ENCODE results near the gene ANKFY1.

ANKFY1 gene

DNA sequence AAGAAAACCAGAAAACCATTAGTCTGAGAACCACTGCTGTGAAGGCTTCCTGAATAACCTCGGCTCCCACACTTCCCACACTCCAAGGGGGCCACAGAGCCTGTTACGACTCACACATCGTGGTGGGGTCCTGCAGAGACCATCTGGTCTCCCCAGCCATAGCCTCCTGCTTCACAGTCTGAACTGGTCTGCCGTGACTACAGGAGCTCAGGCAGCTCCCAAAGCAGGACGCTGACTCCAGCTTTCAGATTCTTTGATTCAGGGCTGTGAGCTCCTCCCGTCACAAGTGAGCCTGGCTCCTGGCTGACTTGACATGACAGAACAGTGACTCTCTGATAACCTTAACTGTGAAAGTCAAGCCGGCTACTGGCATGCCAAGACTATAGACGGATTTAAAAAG lies 83.0 kb downstream of the ANKFY1 start:
- Histone ChIP-seq H2BK120ac (ENCODE audit: low read depth, low read length) (no peak overlapping the region), H3K27ac (ENCODE audit: low read depth, low read length) (no peak overlapping the region)
- WGBS (ENCODE audit: extremely low coverage, insufficient coverage, low lambda C conversion rate): no CpG with 5 or more reads among the region's 8 CpGs

DNA sequence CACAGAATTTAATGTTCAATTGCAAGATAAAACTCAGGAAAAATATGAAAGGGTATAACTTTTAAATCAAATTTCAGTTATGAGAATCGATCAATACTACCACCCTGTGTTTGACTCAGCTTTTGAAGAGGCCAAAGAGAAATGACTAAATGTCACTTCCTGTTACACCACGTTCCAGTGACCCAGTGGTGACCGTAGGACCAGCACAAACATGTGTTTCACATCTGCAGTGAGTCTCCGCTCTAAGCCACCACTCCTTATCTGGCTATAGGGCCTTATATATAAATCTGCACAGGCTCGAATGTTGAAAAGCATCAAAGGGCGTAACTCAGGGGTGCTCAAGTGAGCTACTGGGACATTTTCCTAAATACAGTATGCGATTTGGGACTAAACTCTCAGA lies 84.7 kb downstream of the ANKFY1 start:
- H3K4ac ChIP-seq (ENCODE audit: low read depth, low read length): no peak overlapping the region
- H4K8ac ChIP-seq (ENCODE audit: low read depth, low read length): no peak overlapping the region
- H3K9ac ChIP-seq (ENCODE audit: low read length): no peak overlapping the region
- no peak overlapping the region for H4K5ac ChIP-seq (ENCODE audit: low read length)
- no peak for DNase-seq
- H2BK120ac ChIP-seq (ENCODE audit: low read depth, low read length): no peak overlapping the region
- H3K4me1 ChIP-seq (ENCODE audit: control insufficient read depth, low read depth, low read length): no peaks in the 10 kb centered on the region
- no peak overlapping the region for H3K27ac ChIP-seq (ENCODE audit: low read depth, low read length)
- H3K23ac ChIP-seq (ENCODE audit: low read length): no peak overlapping the region
- no peak overlapping the region for H3K4me3 ChIP-seq (ENCODE audit: low read length)
- no peaks in the 10 kb centered on the region for H3K79me2 ChIP-seq (ENCODE audit: control insufficient read depth, insufficient read depth, low read length)
- peaks cover 26% of the 10 kb centered on the region for H3K36me3 ChIP-seq (ENCODE audit: control insufficient read depth, insufficient read depth, low read length)
- H2BK5ac ChIP-seq (ENCODE audit: low read length): no peak overlapping the region
- no peaks in the 10 kb centered on the region for H3K27me3 ChIP-seq (ENCODE audit: insufficient read depth, low read length, poor library complexity)
- no peak overlapping the region for H3K4me2 ChIP-seq (ENCODE audit: low read length)
- no CpG with 5 or more reads among the region's 7 CpGs for WGBS (ENCODE audit: extremely low coverage, insufficient coverage, low lambda C conversion rate)
- peaks cover 2% of the 10 kb centered on the region for H3K79me1 ChIP-seq (ENCODE audit: low read length)
- H2BK15ac ChIP-seq (replicated peaks; ENCODE audit: low read depth): no peak overlapping the region
- H2AK5ac ChIP-seq (ENCODE audit: low read length): no peak overlapping the region
- H3K18ac ChIP-seq (ENCODE audit: low read length): no peak overlapping the region
- H3K56ac ChIP-seq (ENCODE audit: low read length): no peak overlapping the region

More for the DNA sequence above, 83.0 kb downstream of the ANKFY1 start:
- Histone ChIP-seq H4K8ac (ENCODE audit: low read depth, low read length) (no peak overlapping the region), H3K23ac (ENCODE audit: low read length) (no peak overlapping the region), H3K79me2 (ENCODE audit: control insufficient read depth, insufficient read depth, low read length) (no peaks in the 10 kb centered on the region), H3K4me2 (ENCODE audit: low read length) (no peak overlapping the region), H3K4me1 (ENCODE audit: control insufficient read depth, low read depth, low read length) (no peaks in the 10 kb centered on the region), H3K36me3 (ENCODE audit: control insufficient read depth, insufficient read depth, low read length) (peaks cover 22% of the 10 kb centered on the region), H3K18ac (ENCODE audit: low read length) (no peak overlapping the region), H3K27me3 (ENCODE audit: insufficient read depth, low read length, poor library complexity) (no peaks in the 10 kb centered on the region), H2BK5ac (ENCODE audit: low read length) (no peak overlapping the region), H3K4ac (ENCODE audit: low read depth, low read length) (no peak overlapping the region), H2BK15ac (replicated peaks; ENCODE audit: low read depth) (no peak overlapping the region), H2AK5ac (ENCODE audit: low read length) (no peak overlapping the region), H4K5ac (ENCODE audit: low read length) (no peak overlapping the region), H3K9ac (ENCODE audit: low read length) (no peak overlapping the region), H3K56ac (ENCODE audit: low read length) (no peak overlapping the region), H3K79me1 (ENCODE audit: low read length) (peaks cover 2% of the 10 kb centered on the region), H3K4me3 (ENCODE audit: low read length) (no peak overlapping the region)
- peak; percentile 65 for DNase-seq

DNA sequence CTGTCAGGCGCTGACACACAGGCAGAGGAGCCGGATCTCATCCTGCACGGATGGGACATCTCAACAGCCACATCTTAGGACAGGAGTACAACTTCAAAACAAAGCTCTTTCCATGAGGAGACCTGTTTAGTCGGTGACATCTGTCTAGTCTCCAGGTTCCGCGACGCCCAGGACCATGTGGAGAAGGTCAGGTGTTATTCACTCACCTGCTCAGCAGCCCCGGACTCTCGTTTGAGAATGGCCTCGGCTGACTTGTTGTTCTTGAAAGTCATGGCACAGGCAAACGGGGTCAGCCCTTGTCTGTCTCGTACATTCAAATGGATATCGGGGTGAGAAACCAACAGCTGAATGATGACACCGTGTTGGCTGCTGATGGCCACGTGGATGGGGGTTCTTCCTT lies 85.1 kb downstream of the ANKFY1 start:
- Histone ChIP-seq H3K56ac (ENCODE audit: low read length) (no peak overlapping the region), H3K4me2 (ENCODE audit: low read length) (no peak overlapping the region), H3K9ac (ENCODE audit: low read length) (no peak overlapping the region), H4K5ac (ENCODE audit: low read length) (no peak overlapping the region), H2AK5ac (ENCODE audit: low read length) (no peak overlapping the region), H3K27me3 (ENCODE audit: insufficient read depth, low read length, poor library complexity) (no peaks in the 10 kb centered on the region), H3K36me3 (ENCODE audit: control insufficient read depth, insufficient read depth, low read length) (peaks cover 26% of the 10 kb centered on the region), H3K27ac (ENCODE audit: low read depth, low read length) (no peak overlapping the region), H3K79me1 (ENCODE audit: low read length) (peaks cover 2% of the 10 kb centered on the region), H3K4me3 (ENCODE audit: low read length) (no peak overlapping the region), H3K4ac (ENCODE audit: low read depth, low read length) (no peak overlapping the region), H3K79me2 (ENCODE audit: control insufficient read depth, insufficient read depth, low read length) (no peaks in the 10 kb centered on the region), H2BK5ac (ENCODE audit: low read length) (no peak overlapping the region), H3K4me1 (ENCODE audit: control insufficient read depth, low read depth, low read length) (no peaks in the 10 kb centered on the region), H4K8ac (ENCODE audit: low read depth, low read length) (no peak overlapping the region), H2BK15ac (replicated peaks; ENCODE audit: low read depth) (no peak overlapping the region), H2BK120ac (ENCODE audit: low read depth, low read length) (no peak overlapping the region), H3K23ac (ENCODE audit: low read length) (no peak overlapping the region), H3K18ac (ENCODE audit: low read length) (no peak overlapping the region)
- no peak for DNase-seq
- no CpG with 5 or more reads among the region's 15 CpGs for WGBS (ENCODE audit: extremely low coverage, insufficient coverage, low lambda C conversion rate)

DNA sequence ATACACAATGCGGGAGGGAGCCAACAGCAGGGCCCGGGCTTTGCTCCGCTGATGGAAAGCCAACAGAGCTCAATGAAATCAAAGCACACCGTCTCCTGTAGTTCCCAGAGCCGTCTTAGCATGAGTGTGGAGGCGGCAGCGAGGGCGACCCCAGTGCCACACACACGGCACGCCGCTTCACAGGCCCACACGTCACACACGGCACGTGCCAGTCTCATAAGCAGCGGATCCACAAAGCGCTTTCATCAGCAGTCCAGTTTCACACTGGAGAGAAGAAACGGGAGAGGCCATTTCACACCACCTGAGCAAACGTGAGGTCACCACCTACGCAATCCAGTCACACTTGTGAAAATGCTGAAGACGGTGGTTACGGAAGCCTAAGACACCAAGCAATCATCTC lies 86.0 kb downstream of the ANKFY1 start:
- Histone ChIP-seq H2BK120ac (ENCODE audit: low read depth, low read length) (no peak overlapping the region), H3K18ac (ENCODE audit: low read length) (no peak overlapping the region), H3K56ac (ENCODE audit: low read length) (no peak overlapping the region), H3K23ac (ENCODE audit: low read length) (no peak overlapping the region), H4K8ac (ENCODE audit: low read depth, low read length) (no peak overlapping the region), H3K4me3 (ENCODE audit: low read length) (no peak overlapping the region), H2AK5ac (ENCODE audit: low read length) (no peak overlapping the region), H3K27me3 (ENCODE audit: insufficient read depth, low read length, poor library complexity) (no peaks in the 10 kb centered on the region), H3K4me2 (ENCODE audit: low read length) (no peak overlapping the region), H2BK15ac (replicated peaks; ENCODE audit: low read depth) (no peak overlapping the region), H3K4ac (ENCODE audit: low read depth, low read length) (no peak overlapping the region), H3K79me1 (ENCODE audit: low read length) (peaks cover 2% of the 10 kb centered on the region), H3K27ac (ENCODE audit: low read depth, low read length) (no peak overlapping the region), H3K9ac (ENCODE audit: low read length) (no peak overlapping the region), H3K4me1 (ENCODE audit: control insufficient read depth, low read depth, low read length) (no peaks in the 10 kb centered on the region), H4K5ac (ENCODE audit: low read length) (no peak overlapping the region), H2BK5ac (ENCODE audit: low read length) (no peak overlapping the region), H3K36me3 (ENCODE audit: control insufficient read depth, insufficient read depth, low read length) (peaks cover 26% of the 10 kb centered on the region), H3K79me2 (ENCODE audit: control insufficient read depth, insufficient read depth, low read length) (no peaks in the 10 kb centered on the region)
- WGBS (ENCODE audit: extremely low coverage, insufficient coverage, low lambda C conversion rate): no CpG with 5 or more reads among the region's 21 CpGs
- no peak for DNase-seq

DNA sequence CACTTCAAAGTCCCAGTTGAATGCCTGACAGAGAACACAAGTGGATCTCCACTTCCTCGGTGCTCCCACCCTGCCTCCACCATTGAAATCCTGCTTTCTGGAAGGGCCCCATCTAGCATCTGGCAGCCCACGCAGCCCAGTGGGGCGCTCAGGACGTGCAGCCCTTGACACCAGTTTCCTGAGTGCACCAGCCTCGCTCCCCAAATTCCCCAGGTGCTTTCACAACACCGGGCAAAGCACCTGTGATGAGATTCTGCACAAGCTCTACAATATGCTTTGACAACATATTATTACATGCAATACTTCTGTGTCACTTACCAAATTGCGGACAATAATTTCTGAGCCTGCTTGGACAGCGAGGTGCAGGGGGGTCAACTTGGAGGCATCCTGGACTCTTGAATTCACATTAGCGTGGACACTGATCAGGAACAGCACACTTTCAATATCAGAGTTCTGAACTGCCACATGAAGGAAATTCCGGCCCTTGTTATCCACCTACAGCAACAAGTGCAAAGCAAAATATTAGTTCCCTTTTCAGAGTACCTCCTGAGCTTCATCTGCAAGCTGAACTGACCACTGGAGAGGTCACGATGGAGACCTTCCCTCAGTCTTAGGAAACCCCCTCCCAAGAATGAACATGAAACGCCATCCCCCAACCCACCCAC lies 86.8 kb downstream of the ANKFY1 start:
- no peak overlapping the region for H3K4me3 ChIP-seq (ENCODE audit: low read length)
- no peak overlapping the region for H3K4me2 ChIP-seq (ENCODE audit: low read length)
- H4K8ac ChIP-seq (ENCODE audit: low read depth, low read length): no peak overlapping the region
- no peak overlapping the region for H3K56ac ChIP-seq (ENCODE audit: low read length)
- no peak overlapping the region for H2BK120ac ChIP-seq (ENCODE audit: low read depth, low read length)
- H2BK15ac ChIP-seq (replicated peaks; ENCODE audit: low read depth): no peak overlapping the region
- no peak overlapping the region for H4K5ac ChIP-seq (ENCODE audit: low read length)
- H3K4ac ChIP-seq (ENCODE audit: low read depth, low read length): no peak overlapping the region
- H3K27me3 ChIP-seq (ENCODE audit: insufficient read depth, low read length, poor library complexity): no peaks in the 10 kb centered on the region
- no CpG with 5 or more reads among the region's 12 CpGs for WGBS (ENCODE audit: extremely low coverage, insufficient coverage, low lambda C conversion rate)
- no peaks in the 10 kb centered on the region for H3K4me1 ChIP-seq (ENCODE audit: control insufficient read depth, low read depth, low read length)
- H2AK5ac ChIP-seq (ENCODE audit: low read length): no peak overlapping the region
- no peaks in the 10 kb centered on the region for H3K79me2 ChIP-seq (ENCODE audit: control insufficient read depth, insufficient read depth, low read length)
- no peak overlapping the region for H3K9ac ChIP-seq (ENCODE audit: low read length)
- peaks cover 2% of the 10 kb centered on the region for H3K79me1 ChIP-seq (ENCODE audit: low read length)
- H3K18ac ChIP-seq (ENCODE audit: low read length): no peak overlapping the region
- no peak overlapping the region for H2BK5ac ChIP-seq (ENCODE audit: low read length)
- H3K36me3 ChIP-seq (ENCODE audit: control insufficient read depth, insufficient read depth, low read length): peaks cover 31% of the 10 kb centered on the region
- no peak overlapping the region for H3K27ac ChIP-seq (ENCODE audit: low read depth, low read length)
- H3K23ac ChIP-seq (ENCODE audit: low read length): no peak overlapping the region
- DNase-seq: no peak
